Astrocyte (in vitro differentiated cells and primary cell): ENCODE results near the gene NEK10. TPM values are rescaled to one million over a fixed set of nuclear protein-coding genes. Genes with fewer than 3 reads are reported as not detected.

Source experiments
- DNase-seq: peaks from one replicate; pipeline ENCODE4 v3.0.0-alpha.2; 2010; ENCODE audit warnings: low read depth
- FAIRE-seq: peaks from 2 replicates; lab custom pipeline; 2011; peaks lifted over from hg19 to GRCh38; lab: Jason Lieb, UNC
- H2AFZ ChIP-seq: 2 replicates; pipeline ENCODE4 v1.6.0; 2012; ENCODE audit warnings: low read depth, low read length, inconsistent platforms
- H3K27ac ChIP-seq: 2 replicates; pipeline ENCODE4 v1.5.1; 2011; ENCODE audit warnings: low read depth, low read length, inconsistent platforms
- H3K27me3 ChIP-seq: 2 replicates; pipeline ENCODE4 v1.6.0; 2011; ENCODE audit warnings: low read length, inconsistent platforms; ENCODE audit not compliant: insufficient read depth
- H3K36me3 ChIP-seq: 2 replicates; pipeline ENCODE4 v1.5.1; 2011; ENCODE audit warnings: low read length, inconsistent platforms; ENCODE audit not compliant: insufficient read depth
- H3K4me1 ChIP-seq: 2 replicates; pipeline ENCODE4 v1.5.1; 2011; ENCODE audit warnings: low read length, inconsistent platforms; ENCODE audit not compliant: insufficient read depth
- H3K4me2 ChIP-seq: 2 replicates; pipeline ENCODE4 v1.6.0; 2012; ENCODE audit warnings: low read length, inconsistent platforms
- H3K4me3 ChIP-seq: 2 replicates; pipeline ENCODE4 v1.5.1; 2011; ENCODE audit warnings: low read depth, mild to moderate bottlenecking, low read length, inconsistent platforms; ENCODE audit not compliant: insufficient read depth
- H3K79me2 ChIP-seq: 2 replicates; pipeline ENCODE4 v1.6.0; 2012; ENCODE audit warnings: mild to moderate bottlenecking, low read length, inconsistent platforms; ENCODE audit not compliant: insufficient read depth
- H3K9ac ChIP-seq: 2 replicates; pipeline ENCODE4 v1.6.0; 2012; ENCODE audit warnings: mild to moderate bottlenecking, low read length, inconsistent platforms
- H3K9me3 ChIP-seq: 2 replicates; pipeline ENCODE4 v1.5.1; 2012; ENCODE audit warnings: low read depth, mild to moderate bottlenecking, low read length, inconsistent platforms; ENCODE audit not compliant: insufficient read depth
- H4K20me1 ChIP-seq: 2 replicates; pipeline ENCODE4 v1.6.0; 2012; ENCODE audit warnings: low read length, inconsistent platforms; ENCODE audit not compliant: insufficient read depth
- H3K27ac Mint-ChIP-seq: one replicate; pipeline ENCODE4 v1.8.0; 2021; ENCODE audit warnings: mild to moderate bottlenecking, mixed read lengths; ENCODE audit not compliant: unreplicated experiment
- H3K27me3 Mint-ChIP-seq: one replicate; pipeline ENCODE4 v1.8.0; 2021; ENCODE audit warnings: low read depth, mixed read lengths; ENCODE audit not compliant: unreplicated experiment
- H3K36me3 Mint-ChIP-seq: one replicate; pipeline ENCODE4 v1.8.0; 2021; ENCODE audit warnings: low read depth, mixed read lengths; ENCODE audit not compliant: unreplicated experiment
- H3K4me1 Mint-ChIP-seq: one replicate; pipeline ENCODE4 v1.8.0; 2021; ENCODE audit warnings: low read depth, mixed read lengths; ENCODE audit not compliant: unreplicated experiment
- H3K4me3 Mint-ChIP-seq: one replicate; pipeline ENCODE4 v1.8.0; 2021; ENCODE audit warnings: mild to moderate bottlenecking, moderate library complexity, mixed read lengths; ENCODE audit not compliant: unreplicated experiment
- H3K9me3 Mint-ChIP-seq: one replicate; pipeline ENCODE4 v1.8.0; 2021; ENCODE audit warnings: mild to moderate bottlenecking, mixed read lengths; ENCODE audit not compliant: unreplicated experiment
- EZH2 ChIP-seq: IDR thresholded peaks from 2 replicates; pipeline ENCODE4 v1.6.1; 2012; ENCODE audit warnings: mild to moderate bottlenecking, low read length, inconsistent platforms; ENCODE audit not compliant: insufficient read depth
- total RNA-seq: library from RNA; stranded (reverse); gene quantifications from 2 replicates; pipeline ENCODE4 v1.2.1, GENCODE V29; 2021
- TF ChIP-seq, protein P1 (sequence below): IDR thresholded peaks from 2 replicates; pipeline ENCODE4 v1.5.1; 2011; ENCODE audit warnings: low read depth, mild to moderate bottlenecking, inconsistent platforms, low read length, moderate library complexity; ENCODE audit not compliant: insufficient read depth

NEK10 gene
- total RNA-seq, 1 donor from 2014 or later, result 3.2 TPM

DNA sequence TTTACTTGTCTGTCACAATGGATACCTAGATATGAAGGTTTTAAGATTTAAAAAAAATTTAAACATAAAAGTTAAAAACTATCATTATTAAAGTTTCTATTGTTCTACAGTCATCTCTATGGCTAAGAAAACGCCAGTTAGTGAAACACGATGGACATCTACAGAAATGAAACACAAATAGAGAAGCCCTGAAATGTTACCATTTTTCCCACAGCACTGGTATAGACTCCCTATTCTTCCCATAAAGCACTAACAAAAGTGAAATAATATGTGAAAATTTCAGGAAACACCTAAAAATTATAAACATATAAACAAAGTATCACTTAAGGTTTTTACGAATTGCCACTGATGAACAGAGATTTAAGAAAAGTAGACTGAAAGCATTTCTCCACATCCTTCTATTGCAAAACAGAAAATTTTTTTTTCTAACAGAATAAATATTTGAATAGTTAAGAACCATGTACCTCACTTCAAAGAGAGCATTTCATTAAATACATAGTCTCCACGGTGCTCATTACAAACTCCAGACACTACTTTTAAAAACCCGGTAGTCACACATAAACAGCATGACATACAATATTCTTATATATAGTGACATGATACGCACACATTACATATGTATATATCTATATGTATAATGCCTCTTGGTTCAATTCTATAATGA, 7.1 kb upstream of the NEK10 start:
- Histone ChIP-seq H3K4me2 (no peak overlapping the region), H3K36me3 (peaks cover 44% of the 10 kb centered on the region), H3K4me1 (no peaks in the 10 kb centered on the region), H3K4me3 (no peak overlapping the region), H2AFZ (no peak overlapping the region), H3K9me3 (no peaks in the 10 kb centered on the region), H3K27me3 (no peaks in the 10 kb centered on the region), H3K79me2 (no peaks in the 10 kb centered on the region), H3K27ac (no peak overlapping the region), H3K9ac (no peak overlapping the region), H4K20me1 (no peaks in the 10 kb centered on the region)
- Mint-ChIP-seq H3K36me3 (no peaks in the 10 kb centered on the region), H3K4me3 (no peak overlapping the region), H3K9me3 (no peaks in the 10 kb centered on the region), H3K27me3 (no peaks in the 10 kb centered on the region), H3K4me1 (no peaks in the 10 kb centered on the region), H3K27ac (no peak overlapping the region)
- TF ChIP-seq, protein P1, sequence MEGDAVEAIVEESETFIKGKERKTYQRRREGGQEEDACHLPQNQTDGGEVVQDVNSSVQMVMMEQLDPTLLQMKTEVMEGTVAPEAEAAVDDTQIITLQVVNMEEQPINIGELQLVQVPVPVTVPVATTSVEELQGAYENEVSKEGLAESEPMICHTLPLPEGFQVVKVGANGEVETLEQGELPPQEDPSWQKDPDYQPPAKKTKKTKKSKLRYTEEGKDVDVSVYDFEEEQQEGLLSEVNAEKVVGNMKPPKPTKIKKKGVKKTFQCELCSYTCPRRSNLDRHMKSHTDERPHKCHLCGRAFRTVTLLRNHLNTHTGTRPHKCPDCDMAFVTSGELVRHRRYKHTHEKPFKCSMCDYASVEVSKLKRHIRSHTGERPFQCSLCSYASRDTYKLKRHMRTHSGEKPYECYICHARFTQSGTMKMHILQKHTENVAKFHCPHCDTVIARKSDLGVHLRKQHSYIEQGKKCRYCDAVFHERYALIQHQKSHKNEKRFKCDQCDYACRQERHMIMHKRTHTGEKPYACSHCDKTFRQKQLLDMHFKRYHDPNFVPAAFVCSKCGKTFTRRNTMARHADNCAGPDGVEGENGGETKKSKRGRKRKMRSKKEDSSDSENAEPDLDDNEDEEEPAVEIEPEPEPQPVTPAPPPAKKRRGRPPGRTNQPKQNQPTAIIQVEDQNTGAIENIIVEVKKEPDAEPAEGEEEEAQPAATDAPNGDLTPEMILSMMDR, result no peak
- no peak for TF ChIP-seq EZH2
- DNase-seq (no peak), FAIRE-seq (no peak)

DNA sequence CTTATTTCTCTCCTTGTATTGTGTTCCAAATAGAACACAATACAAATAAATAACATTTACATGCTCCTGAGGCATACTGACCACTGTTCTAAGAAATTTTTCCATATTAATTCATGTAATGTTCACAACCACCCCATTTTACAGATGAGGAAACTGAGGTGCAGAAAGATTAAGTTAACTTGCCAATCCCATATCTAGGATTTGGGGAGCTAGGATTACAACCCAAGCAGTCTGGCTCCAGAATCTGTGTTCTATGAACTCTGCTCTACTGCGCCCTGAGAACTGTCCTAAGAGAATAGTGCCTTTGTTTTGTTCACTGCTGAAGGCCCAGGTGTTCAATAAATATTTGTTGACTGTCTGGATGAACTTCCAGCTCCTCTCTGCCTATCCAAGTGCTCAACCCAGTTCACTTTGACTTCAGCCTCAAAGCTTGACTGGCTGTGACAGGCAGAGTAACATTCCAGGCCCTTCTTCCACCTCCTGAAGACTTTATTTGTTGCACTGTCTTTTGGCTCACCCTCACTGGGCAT, 3.1 kb downstream of the NEK10 start:
- no peak for DNase-seq
- Mint-ChIP-seq H3K4me1 (no peaks in the 10 kb centered on the region), H3K27ac (no peak overlapping the region), H3K4me3 (no peak overlapping the region), H3K27me3 (no peaks in the 10 kb centered on the region), H3K9me3 (no peaks in the 10 kb centered on the region), H3K36me3 (no peaks in the 10 kb centered on the region)
- TF ChIP-seq, protein P1, result no peak
- TF ChIP-seq EZH2, result no peak
- no peak overlapping the region for H2AFZ ChIP-seq
- peaks cover 9% of the 10 kb centered on the region for H4K20me1 ChIP-seq
- no peaks in the 10 kb centered on the region for H3K9me3 ChIP-seq
- H3K36me3 ChIP-seq, result peaks cover 4% of the 10 kb centered on the region
- no peak overlapping the region for H3K4me3 ChIP-seq
- H3K27ac ChIP-seq, result no peak overlapping the region
- FAIRE-seq, result no peak
- no peaks in the 10 kb centered on the region for H3K79me2 ChIP-seq
- H3K9ac ChIP-seq, result no peak overlapping the region
- H3K4me2 ChIP-seq, result no peak overlapping the region
- no peaks in the 10 kb centered on the region for H3K27me3 ChIP-seq
- H3K4me1 ChIP-seq, result peaks cover 6% of the 10 kb centered on the region
